Kidney glomerular epithelial cell (primary cell): ENCODE measurements around the gene COP1.
"Not testable (repeated sequence)": the region's sequence is repeated elsewhere in the genome, so short reads cannot be mapped to it uniquely, and the experiment has no call there.

Source experiments
- DNase-seq: peaks from one replicate; lab custom pipeline; 2025; lab: John Stamatoyannopoulos, UW

Gene COP1

DNA sequence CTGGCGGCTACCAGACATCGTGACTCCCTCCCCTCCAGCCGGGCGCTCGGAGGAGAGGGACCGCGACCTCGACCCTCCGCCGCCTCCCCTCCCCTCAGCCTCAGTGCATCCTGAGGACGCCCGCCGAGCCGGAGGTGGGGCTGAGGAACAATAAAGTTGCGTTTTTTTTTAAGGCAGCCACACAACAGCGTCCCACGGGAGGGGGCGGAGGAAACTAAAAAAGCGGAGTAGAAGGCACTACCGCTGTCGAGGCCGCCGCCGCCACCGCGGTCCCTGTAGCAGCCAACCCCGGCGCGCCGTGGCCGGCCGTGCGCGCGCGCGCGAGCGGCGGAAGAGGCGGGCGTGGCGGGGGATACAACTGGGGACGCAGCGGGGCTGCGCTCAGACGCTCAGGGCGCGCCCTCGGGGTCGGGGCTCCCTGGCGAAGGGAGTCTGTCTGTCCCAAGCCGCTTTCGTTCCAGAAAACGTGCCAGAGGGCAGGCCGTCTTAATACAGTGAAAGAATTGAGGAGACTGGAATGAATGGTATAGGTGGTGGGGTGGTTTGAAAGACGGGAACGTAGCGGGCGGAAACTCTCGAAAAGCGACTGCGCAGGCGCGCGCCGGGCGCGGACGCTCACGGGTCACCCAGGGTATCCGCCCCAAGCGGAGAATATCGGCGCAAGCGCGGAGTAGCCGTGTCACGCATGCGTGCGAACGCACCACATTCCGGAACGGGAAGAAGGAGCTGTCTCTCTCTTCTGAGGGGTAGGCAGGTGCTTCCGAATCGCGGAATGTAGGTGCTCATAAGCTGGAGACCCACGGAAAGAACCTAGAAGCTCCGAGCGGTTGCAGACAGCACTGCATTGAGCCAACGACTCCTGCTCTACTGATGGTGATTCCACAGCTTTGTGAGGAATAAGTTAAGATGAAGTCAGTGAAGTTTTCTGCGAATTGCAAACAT lies at the start of gene COP1:
TSS of gene COP1 (minus strand) at position 326 of the 942 bp plus-strand sequence. CDS start at position 18, 308 bp downstream.
- peak; percentile 93 for DNase-seq

GRCh38 chr1:176252191-176252590 lies 45.1 kb upstream of the COP1 start:
- DNase-seq: no peak

DNA sequence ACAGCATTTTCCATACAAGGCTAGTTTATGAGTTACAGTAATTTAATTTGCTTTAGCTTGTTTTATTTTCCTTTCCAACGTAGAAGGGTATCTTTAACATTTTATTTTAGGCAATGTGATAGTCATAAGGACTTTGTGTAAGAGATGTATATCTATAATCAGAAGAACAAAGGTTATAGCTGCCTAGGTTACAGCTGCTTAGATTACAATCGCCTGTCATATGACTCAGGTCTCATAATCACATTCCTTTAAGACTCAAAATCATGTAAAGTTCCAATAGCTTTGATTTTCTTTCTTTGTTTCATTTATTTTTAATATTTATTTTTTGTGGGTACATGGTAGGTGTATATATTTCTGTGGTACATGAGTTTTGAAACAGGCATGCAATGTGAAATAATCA lies 37.8 kb upstream of the COP1 start:
- no peak for DNase-seq

GRCh38 chr1:176243746-176244145 lies 36.7 kb upstream of the COP1 start:
- DNase-seq: no peak

GRCh38 chr1:176241385-176242015 lies 34.4 kb upstream of the COP1 start:
- peak; percentile 89 for DNase-seq

- DNase-seq: not testable (repeated sequence)
Measured at GRCh38 chr1:176233657-176234056, 26.6 kb upstream of the COP1 start.

DNA sequence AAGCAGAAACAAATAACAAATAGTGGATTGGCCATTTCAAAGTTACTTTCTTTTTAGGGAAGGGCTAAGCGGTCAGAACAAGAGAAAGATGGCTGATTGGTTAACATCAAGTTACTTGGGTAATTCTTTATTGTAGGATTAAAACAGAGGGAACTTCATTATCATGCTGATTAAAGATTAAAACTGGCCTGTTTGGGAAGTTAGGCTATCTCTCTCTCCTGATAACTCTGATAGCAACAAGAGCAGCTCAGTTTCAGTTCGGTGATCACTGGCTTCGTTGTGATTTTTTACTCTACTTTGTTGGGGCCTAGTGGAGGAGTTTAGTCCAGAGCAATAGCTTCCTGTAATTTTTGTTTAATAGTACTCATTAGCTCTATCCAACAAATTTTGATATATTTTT lies 20.5 kb upstream of the COP1 start:
- DNase-seq: no peak

- DNase-seq: no peak
Measured at GRCh38 chr1:176225911-176226310, 18.8 kb upstream of the COP1 start.

- DNase-seq: no peak
Measured at GRCh38 chr1:176225479-176225875, 18.4 kb upstream of the COP1 start.

DNA sequence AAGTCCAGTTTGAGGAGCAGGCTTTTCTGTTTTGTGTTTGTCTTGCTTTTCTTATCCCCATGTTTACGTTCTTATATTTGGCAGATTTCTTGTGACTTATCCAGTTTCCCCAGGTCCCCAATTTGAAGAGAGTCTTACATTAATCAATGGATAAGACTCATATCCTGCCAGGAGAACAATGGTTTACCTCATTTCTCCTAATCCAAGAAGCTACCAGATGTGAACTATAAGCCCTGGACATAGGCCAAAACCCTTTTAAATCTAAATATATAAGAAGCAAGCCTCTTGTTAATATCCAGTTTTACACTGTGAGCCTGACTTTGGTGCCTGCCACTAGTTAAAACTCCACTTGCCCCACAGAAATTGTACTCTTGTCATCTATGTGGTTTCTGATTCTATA lies 15.1 kb upstream of the COP1 start:
- DNase-seq: no peak

DNA sequence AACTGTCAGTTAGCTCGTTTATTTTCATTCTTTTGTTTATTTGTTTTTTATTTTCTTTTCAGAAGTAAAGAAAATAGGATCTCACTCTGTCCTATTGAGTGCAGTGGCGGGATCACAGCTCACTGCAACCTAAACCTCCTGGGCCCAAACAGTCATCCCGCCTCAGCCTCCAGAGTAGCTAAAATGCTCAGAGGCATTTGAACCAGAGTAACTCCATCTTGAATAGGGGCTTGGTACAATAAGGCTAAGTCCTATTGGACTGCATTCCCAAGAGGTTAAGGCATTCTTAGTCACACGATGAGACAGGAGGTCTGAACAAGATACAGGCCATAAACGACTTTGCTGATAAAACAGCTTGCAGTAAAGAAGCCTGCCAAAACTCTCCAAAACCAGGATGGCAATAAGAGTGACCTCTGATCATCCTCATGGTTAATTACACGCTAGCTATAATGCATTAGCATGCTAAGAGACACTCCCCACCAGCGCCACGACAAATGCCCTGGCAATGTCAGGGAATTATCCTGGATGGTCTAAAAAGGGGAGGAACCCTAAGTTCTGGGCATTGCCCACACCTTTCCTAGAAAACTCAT lies 13.1 kb upstream of the COP1 start:
- no peak for DNase-seq

- no peak for DNase-seq
Measured at GRCh38 chr1:176217461-176218099, 10.5 kb upstream of the COP1 start.

DNA sequence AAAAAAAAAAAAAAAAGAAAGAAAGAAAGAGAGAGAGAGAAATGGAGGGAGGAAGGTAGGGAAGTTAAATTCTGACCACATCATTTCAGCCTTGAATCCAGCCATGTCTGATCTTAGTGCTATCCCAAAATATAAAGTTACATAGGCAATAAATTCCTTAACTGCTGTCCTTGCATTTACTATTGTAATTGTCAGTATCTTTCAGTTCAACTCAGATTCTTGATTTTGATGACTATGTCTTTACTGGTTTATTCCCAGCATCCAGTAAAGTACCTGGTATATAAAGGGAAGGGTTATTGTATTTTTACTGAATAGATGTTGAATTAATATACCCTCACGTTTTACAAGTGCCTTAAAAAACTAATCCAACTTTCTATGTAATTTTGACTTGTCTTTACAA lies 8.9 kb upstream of the COP1 start:
- no peak for DNase-seq

DNA sequence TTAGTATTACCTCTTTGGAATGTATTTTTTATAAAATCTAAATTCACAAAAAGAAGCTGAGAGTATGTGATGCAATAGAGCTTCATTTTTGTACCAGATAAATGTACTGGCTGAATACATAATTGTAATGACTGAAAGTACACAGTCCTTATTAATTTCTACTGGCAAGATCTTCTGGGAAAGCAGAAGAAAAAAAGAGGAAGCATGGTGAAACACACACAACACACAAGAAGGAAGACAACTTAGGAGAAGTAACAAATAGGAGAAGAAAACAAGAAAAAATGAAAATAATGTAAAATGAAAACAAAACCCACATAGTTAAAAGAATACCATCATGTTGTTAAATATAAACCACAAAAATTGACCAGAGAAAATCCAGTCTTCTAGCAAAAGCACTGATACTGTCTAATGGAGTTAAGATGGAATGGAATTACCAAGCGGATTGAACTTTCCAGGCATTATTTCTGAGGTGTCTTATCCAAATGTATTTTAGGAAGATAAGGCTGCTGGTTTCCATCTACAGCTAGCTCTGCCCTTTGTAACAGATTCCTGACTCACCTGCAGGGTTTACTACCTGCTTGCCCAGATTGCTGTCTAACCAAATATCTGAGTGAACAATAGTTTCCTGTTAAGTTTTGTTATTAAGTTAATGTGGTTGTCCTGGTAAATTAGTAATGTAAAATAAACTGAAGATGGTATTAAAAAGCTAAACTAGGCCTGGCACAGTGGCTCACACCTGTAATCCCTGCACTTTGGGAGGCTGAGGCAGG lies 4.5 kb upstream of the COP1 start:
- no peak for DNase-seq

GRCh38 chr1:176208034-176208433 lies 948 bp upstream of the COP1 start:
- DNase-seq: no peak

- peak; percentile 25 for DNase-seq
Measured at GRCh38 chr1:176206006-176206960, 803 bp downstream of the COP1 start.

GRCh38 chr1:176205332-176205914 lies 1.7 kb downstream of the COP1 start:
- DNase-seq: peak; percentile 25

DNA sequence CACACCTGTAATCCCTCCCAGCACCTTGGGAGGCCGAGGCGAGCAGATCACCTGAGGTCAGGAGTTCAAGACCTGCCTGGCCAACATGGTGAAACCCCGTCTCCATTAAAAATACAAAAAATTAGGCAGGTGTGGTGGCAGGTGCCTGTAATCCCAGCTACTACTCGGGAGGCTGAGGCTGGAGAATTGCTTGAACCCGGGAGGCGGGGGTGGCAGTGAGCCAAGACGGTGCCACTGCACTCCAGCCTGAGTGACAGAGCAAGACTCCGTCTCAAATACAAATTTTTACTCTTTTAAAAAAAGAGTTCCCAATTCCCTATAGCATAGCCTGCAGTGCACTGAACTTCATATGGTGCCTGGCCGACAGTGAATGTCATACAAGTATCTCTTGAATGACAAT lies 2.4 kb downstream of the COP1 start:
- not testable (repeated sequence) for DNase-seq

GRCh38 chr1:176203735-176204134 lies 3.4 kb downstream of the COP1 start:
- no peak for DNase-seq

GRCh38 chr1:176201568-176201967 lies 5.5 kb downstream of the COP1 start:
- no peak for DNase-seq
